KMS-11 (cell line): ENCODE data around the gene ARRB2.

Experiments used
- H2AFZ ChIP-seq: fragments of 200-600 bp; sonication (generic); 2 replicates; pipeline ENCODE4 v1.6.1; 2016; ENCODE audit warnings: antibody characterized with exemption, mixed run types, low read depth
- H3K27ac ChIP-seq: fragments of 200-600 bp; sonication (generic); 2 replicates; pipeline ENCODE4 v1.6.1; 2016; ENCODE audit warnings: mild to moderate bottlenecking, mixed run types
- H3K27me3 ChIP-seq: fragments of 200-600 bp; sonication (generic); 2 replicates; pipeline ENCODE4 v1.6.1; 2017; ENCODE audit warnings: mild to moderate bottlenecking, low read depth, mixed run types, moderate library complexity; ENCODE audit not compliant: insufficient read depth
- H3K36me3 ChIP-seq: fragments of 200-600 bp; sonication (generic); 2 replicates; pipeline ENCODE4 v1.6.1; 2017; ENCODE audit warnings: mild to moderate bottlenecking, mixed run types; ENCODE audit not compliant: insufficient read depth
- H3K4me1 ChIP-seq: fragments of 200-600 bp; sonication (generic); 2 replicates; pipeline ENCODE4 v1.6.1; 2016; ENCODE audit warnings: mild to moderate bottlenecking, low read depth, mixed run types; ENCODE audit not compliant: poor library complexity, severe bottlenecking
- H3K4me2 ChIP-seq: fragments of 200-600 bp; sonication (generic); 2 replicates; pipeline ENCODE4 v1.7.0; 2016; ENCODE audit warnings: mild to moderate bottlenecking, mixed run types
- H3K4me3 ChIP-seq: fragments of 200-600 bp; sonication (generic); IDR thresholded peaks from 2 replicates; pipeline ENCODE4 v1.6.1; 2017; ENCODE audit warnings: low read depth, low read length, mixed read lengths; ENCODE audit not compliant: insufficient read depth
- H3K79me2 ChIP-seq: fragments of 200-600 bp; sonication (generic); 2 replicates; pipeline ENCODE4 v1.6.1; 2016; ENCODE audit warnings: low read depth, mixed run types; ENCODE audit not compliant: insufficient read depth
- H3K9ac ChIP-seq: fragments of 200-600 bp; sonication (generic); 2 replicates; pipeline ENCODE4 v1.6.1; 2016; ENCODE audit warnings: mild to moderate bottlenecking, mixed run types
- H4K20me1 ChIP-seq: fragments of 200-600 bp; sonication (generic); 2 replicates; pipeline ENCODE4 v1.6.1; 2016; ENCODE audit warnings: mild to moderate bottlenecking, mixed run types; ENCODE audit not compliant: insufficient read depth
- TF ChIP-seq, protein P1 (sequence below): fragments of 200-600 bp; sonication (generic); conservative IDR thresholded peaks from 2 replicates; pipeline ENCODE4 v1.6.1; 2017; ENCODE audit warnings: low read depth, mild to moderate bottlenecking, antibody characterized with exemption, low read length, moderate library complexity, mixed read lengths

ARRB2 gene

DNA sequence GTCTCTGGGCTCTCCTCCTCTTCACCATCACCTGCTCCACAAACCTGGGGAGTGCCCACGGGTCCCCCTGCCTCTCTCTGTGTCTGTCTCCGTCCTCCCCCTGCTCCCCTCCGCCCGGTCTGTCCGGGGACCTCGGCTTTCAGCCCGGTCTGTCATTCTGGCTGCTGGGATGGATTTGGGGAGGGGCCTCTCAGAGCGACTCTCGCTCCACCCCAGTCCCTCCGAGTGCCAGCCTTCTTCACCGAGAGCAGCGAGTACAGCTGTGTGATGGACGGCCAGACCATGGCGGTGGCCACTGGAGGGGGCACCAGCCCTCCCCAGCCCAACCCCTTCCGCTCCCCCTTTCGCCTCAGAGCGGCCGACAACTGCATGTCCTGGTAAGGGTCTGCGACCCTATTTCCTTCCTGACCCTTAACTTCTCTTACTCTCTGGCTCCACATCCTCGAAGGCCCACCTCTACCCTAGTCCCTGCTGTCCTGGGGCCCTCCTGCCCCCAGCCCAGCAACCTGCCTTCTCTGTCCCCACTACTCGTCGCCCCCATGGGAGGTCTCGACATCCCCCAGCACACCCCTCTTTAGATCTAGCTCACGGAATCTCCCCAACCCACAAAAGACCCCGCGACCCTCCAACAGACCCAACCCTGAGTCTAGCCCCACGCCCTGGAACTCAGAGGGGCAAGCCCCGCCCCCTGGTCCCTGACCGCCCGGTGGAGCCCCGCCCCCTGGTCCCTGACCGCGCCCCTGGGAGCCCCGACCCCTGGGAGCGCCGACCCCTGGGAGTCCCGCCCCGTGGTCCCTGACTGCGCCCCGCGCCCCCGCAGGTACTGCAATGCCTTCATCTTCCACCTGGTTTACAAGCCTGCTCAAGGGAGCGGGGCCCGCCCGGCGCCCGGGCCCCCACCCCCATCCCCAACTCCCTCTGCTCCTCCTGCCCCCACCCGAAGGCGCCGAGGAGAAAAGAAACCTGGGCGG lies 34.9 kb downstream of the ARRB2 start:
- no peaks in the 10 kb centered on the region for H3K36me3 ChIP-seq
- H3K27me3 ChIP-seq: no peaks in the 10 kb centered on the region
- H3K79me2 ChIP-seq: no peaks in the 10 kb centered on the region
- H3K4me1 ChIP-seq: no peaks in the 10 kb centered on the region
- no peak overlapping the region for H3K4me2 ChIP-seq
- H3K4me3 ChIP-seq: no peak overlapping the region
- no peaks in the 10 kb centered on the region for H4K20me1 ChIP-seq
- no peak overlapping the region for H3K27ac ChIP-seq
- H3K9ac ChIP-seq: no peak overlapping the region
- TF ChIP-seq, protein P1, sequence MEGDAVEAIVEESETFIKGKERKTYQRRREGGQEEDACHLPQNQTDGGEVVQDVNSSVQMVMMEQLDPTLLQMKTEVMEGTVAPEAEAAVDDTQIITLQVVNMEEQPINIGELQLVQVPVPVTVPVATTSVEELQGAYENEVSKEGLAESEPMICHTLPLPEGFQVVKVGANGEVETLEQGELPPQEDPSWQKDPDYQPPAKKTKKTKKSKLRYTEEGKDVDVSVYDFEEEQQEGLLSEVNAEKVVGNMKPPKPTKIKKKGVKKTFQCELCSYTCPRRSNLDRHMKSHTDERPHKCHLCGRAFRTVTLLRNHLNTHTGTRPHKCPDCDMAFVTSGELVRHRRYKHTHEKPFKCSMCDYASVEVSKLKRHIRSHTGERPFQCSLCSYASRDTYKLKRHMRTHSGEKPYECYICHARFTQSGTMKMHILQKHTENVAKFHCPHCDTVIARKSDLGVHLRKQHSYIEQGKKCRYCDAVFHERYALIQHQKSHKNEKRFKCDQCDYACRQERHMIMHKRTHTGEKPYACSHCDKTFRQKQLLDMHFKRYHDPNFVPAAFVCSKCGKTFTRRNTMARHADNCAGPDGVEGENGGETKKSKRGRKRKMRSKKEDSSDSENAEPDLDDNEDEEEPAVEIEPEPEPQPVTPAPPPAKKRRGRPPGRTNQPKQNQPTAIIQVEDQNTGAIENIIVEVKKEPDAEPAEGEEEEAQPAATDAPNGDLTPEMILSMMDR: no peak
- H2AFZ ChIP-seq: no peak overlapping the region

- Histone ChIP-seq H3K27me3 (no peaks in the 10 kb centered on the region), H3K4me2 (no peak overlapping the region), H3K36me3 (no peaks in the 10 kb centered on the region), H4K20me1 (no peaks in the 10 kb centered on the region), H3K79me2 (no peaks in the 10 kb centered on the region), H3K4me1 (no peaks in the 10 kb centered on the region), H3K9ac (no peak overlapping the region), H3K4me3 (no peak overlapping the region), H2AFZ (no peak overlapping the region), H3K27ac (no peak overlapping the region)
- TF ChIP-seq, protein P1: no peak
Measured at GRCh38 chr17:4747847-4748246, 37.4 kb downstream of the ARRB2 start.

- TF ChIP-seq, protein P1: no peak
- Histone ChIP-seq H3K9ac (no peak overlapping the region), H2AFZ (no peak overlapping the region), H3K27ac (no peak overlapping the region), H3K4me1 (no peaks in the 10 kb centered on the region), H3K79me2 (no peaks in the 10 kb centered on the region), H3K4me2 (no peak overlapping the region), H3K36me3 (no peaks in the 10 kb centered on the region), H4K20me1 (no peaks in the 10 kb centered on the region), H3K27me3 (no peaks in the 10 kb centered on the region), H3K4me3 (no peak overlapping the region)
Measured at GRCh38 chr17:4748686-4749085, 38.3 kb downstream of the ARRB2 start.

DNA sequence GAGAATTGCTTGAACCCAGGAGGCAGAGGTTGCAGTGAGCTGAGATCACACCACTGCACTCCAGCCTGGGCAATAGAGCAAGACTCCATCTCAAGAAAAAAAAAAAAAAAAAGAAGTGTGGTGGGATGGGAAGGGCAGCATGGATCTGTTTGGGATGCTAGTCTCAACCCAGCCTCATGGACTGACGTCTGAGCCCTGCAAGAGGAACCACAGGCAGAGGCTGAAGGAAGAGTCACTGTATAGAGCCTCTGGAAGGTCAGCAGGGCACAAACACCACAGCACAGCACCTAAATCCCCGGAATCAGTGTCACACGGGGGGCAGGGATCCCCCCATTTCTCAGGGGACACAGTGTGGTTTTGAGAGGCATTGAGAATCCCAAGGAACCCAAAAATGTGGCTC lies 40.2 kb downstream of the ARRB2 start:
- TF ChIP-seq, protein P1: no peak
- H3K9ac ChIP-seq: no peak overlapping the region
- H3K27ac ChIP-seq: no peak overlapping the region
- H3K36me3 ChIP-seq: no peaks in the 10 kb centered on the region
- H3K27me3 ChIP-seq: no peaks in the 10 kb centered on the region
- H3K4me2 ChIP-seq: no peak overlapping the region
- H4K20me1 ChIP-seq: no peaks in the 10 kb centered on the region
- H3K4me3 ChIP-seq: no peak overlapping the region
- H3K79me2 ChIP-seq: no peaks in the 10 kb centered on the region
- no peaks in the 10 kb centered on the region for H3K4me1 ChIP-seq
- H2AFZ ChIP-seq: no peak overlapping the region
